H9 (cell line): ENCODE measurements around the gene ZNF837. TPM values are rescaled to one million over a fixed set of nuclear protein-coding genes. Genes with fewer than 3 reads are reported as not detected.
A peak's percentile ranks its signal among the peaks of the same experiment; 100 is the strongest.

Source experiments
- DNase-seq: peaks from one replicate; pipeline ENCODE4 v3.0.0-alpha.2; 2017
- H2AFZ ChIP-seq: one replicate; pipeline ENCODE4 v1.6.1; 2013; ENCODE audit warnings: mild to moderate bottlenecking, low read length, control low read depth, moderate library complexity
- H2AK5ac ChIP-seq: 2 replicates; pipeline ENCODE4 v1.6.1; 2013; ENCODE audit warnings: low read length, control low read depth, mixed read lengths; ENCODE audit not compliant: insufficient read length
- H2BK120ac ChIP-seq: one replicate; pipeline ENCODE4 v1.6.1; 2013; ENCODE audit warnings: low read depth, mild to moderate bottlenecking, low read length, control low read depth, inconsistent platforms; ENCODE audit not compliant: poor library complexity, severe bottlenecking
- H2BK12ac ChIP-seq: 2 replicates; pipeline ENCODE4 v1.6.1; 2013; ENCODE audit warnings: low read length, control low read depth, mixed read lengths, low read depth; ENCODE audit not compliant: insufficient read length
- H2BK15ac ChIP-seq: 2 replicates; pipeline ENCODE4 v1.6.1; 2013; ENCODE audit warnings: low read depth, low read length, control low read depth
- H2BK20ac ChIP-seq: one replicate; pipeline ENCODE4 v1.6.1; 2013; ENCODE audit warnings: low read depth, mild to moderate bottlenecking, low read length, control low read depth, inconsistent platforms; ENCODE audit not compliant: poor library complexity, severe bottlenecking
- H2BK5ac ChIP-seq: 2 replicates; pipeline ENCODE4 v1.6.1; 2013; ENCODE audit warnings: low read length, control low read depth, mixed read lengths; ENCODE audit not compliant: insufficient read length
- H3K14ac ChIP-seq: 2 replicates; pipeline ENCODE4 v1.6.1; 2013; ENCODE audit warnings: low read length, control low read depth; ENCODE audit not compliant: insufficient read depth
- H3K18ac ChIP-seq: 2 replicates; pipeline ENCODE4 v1.6.1; 2013; ENCODE audit warnings: low read depth, mild to moderate bottlenecking, mixed read lengths, low read length, control low read depth; ENCODE audit not compliant: insufficient read length
- H3K23ac ChIP-seq: 2 replicates; pipeline ENCODE4 v1.6.1; 2013; ENCODE audit warnings: low read length, control low read depth, mixed read lengths, low read depth; ENCODE audit not compliant: insufficient read length
- H3K23me2 ChIP-seq: 2 replicates; pipeline ENCODE4 v1.6.1; 2013; ENCODE audit warnings: low read depth, mild to moderate bottlenecking, mixed read lengths, low read length, control low read depth; ENCODE audit not compliant: insufficient read length, poor library complexity, severe bottlenecking
- H3K27ac ChIP-seq: 2 replicates; pipeline ENCODE4 v1.5.1; 2013; ENCODE audit warnings: low read length, control low read depth, mixed read lengths, low read depth; ENCODE audit not compliant: insufficient read length
- H3K27me3 ChIP-seq: 2 replicates; pipeline ENCODE4 v1.6.1; 2013; ENCODE audit warnings: low read length, control low read depth, inconsistent platforms; ENCODE audit not compliant: insufficient read depth
- H3K4ac ChIP-seq: 2 replicates; pipeline ENCODE4 v1.6.1; 2013; ENCODE audit warnings: low read depth, mild to moderate bottlenecking, control low read depth, inconsistent platforms, low read length, moderate library complexity
- H3K4me1 ChIP-seq: 2 replicates; pipeline ENCODE4 v1.6.1; 2013; ENCODE audit warnings: low read length, control low read depth, inconsistent platforms; ENCODE audit not compliant: insufficient read depth
- H3K4me2 ChIP-seq: 2 replicates; pipeline ENCODE4 v1.6.1; 2013; ENCODE audit warnings: low read length, control low read depth, mixed read lengths; ENCODE audit not compliant: insufficient read length, insufficient read depth
- H3K56ac ChIP-seq: 2 replicates; pipeline ENCODE4 v1.6.1; 2013; ENCODE audit warnings: low read depth, mild to moderate bottlenecking, mixed read lengths, low read length, control low read depth; ENCODE audit not compliant: insufficient read length
- H3K79me1 ChIP-seq: 2 replicates; pipeline ENCODE4 v1.6.1; 2013; ENCODE audit warnings: low read depth, mild to moderate bottlenecking, moderate library complexity, low read length, control low read depth, inconsistent platforms; ENCODE audit not compliant: insufficient read depth, poor library complexity, severe bottlenecking
- H3K79me2 ChIP-seq: 2 replicates; pipeline ENCODE4 v1.6.1; 2013; ENCODE audit warnings: low read length, control low read depth, inconsistent platforms; ENCODE audit not compliant: insufficient read depth
- H3K9ac ChIP-seq: 2 replicates; pipeline ENCODE4 v1.6.1; 2013; ENCODE audit warnings: low read length, control low read depth, mixed read lengths; ENCODE audit not compliant: insufficient read length; ENCODE audit errors: extremely low read depth
- H3K9me3 ChIP-seq: one replicate; pipeline ENCODE4 v1.6.1; 2013; ENCODE audit warnings: low read depth, low read length, inconsistent platforms; ENCODE audit not compliant: control insufficient read depth
- H3T11ph ChIP-seq: one replicate; pipeline ENCODE4 v1.6.1; 2013; ENCODE audit warnings: mild to moderate bottlenecking, low read length, control low read depth, inconsistent platforms
- H4K20me1 ChIP-seq: one replicate; pipeline ENCODE4 v1.6.1; 2013; ENCODE audit not compliant: control insufficient read depth, insufficient read length, insufficient read depth
- H4K5ac ChIP-seq: 2 replicates; pipeline ENCODE4 v1.6.1; 2013; ENCODE audit warnings: low read depth, mild to moderate bottlenecking, mixed read lengths, low read length, control low read depth; ENCODE audit not compliant: insufficient read length
- H4K8ac ChIP-seq: replicated peaks from 2 replicates; pipeline ENCODE4 v1.6.1; 2013; ENCODE audit warnings: low read length, control low read depth, mixed read lengths, low read depth; ENCODE audit not compliant: insufficient read length
- H4K91ac ChIP-seq: 2 replicates; pipeline ENCODE4 v1.6.1; 2013; ENCODE audit warnings: low read depth, mild to moderate bottlenecking, moderate library complexity, mixed read lengths, low read length, control low read depth; ENCODE audit not compliant: insufficient read length
- H3K27ac Mint-ChIP-seq, 3 experiments: 2 replicates in 2 of 3; 3 replicates in 1 of 3; pipeline ENCODE4 v1.8.0; 2020 to 2021; ENCODE audit warnings: mixed read lengths in 3 of 3, mild to moderate bottlenecking in 1 of 3, moderate library complexity in 1 of 3
- H3K27me3 Mint-ChIP-seq: 2 replicates; pipeline ENCODE4 v1.8.0; 2021; ENCODE audit warnings: low read depth, mild to moderate bottlenecking, moderate library complexity, mixed read lengths
- H3K36me3 Mint-ChIP-seq, 3 experiments: 2 replicates in 2 of 3; 3 replicates in 1 of 3; pipeline ENCODE4 v1.8.0; 2020 to 2021; ENCODE audit warnings: low read depth in 3 of 3, mixed read lengths in 3 of 3; ENCODE audit not compliant: insufficient read depth in 1 of 3
- H3K4me1 Mint-ChIP-seq, 2 experiments: 2 replicates each; pipeline ENCODE4 v1.8.0; 2020; ENCODE audit warnings: mixed read lengths in 2 of 2
- H3K4me3 Mint-ChIP-seq, 2 experiments: 2 replicates in 1 of 2; 3 replicates in 1 of 2; pipeline ENCODE4 v1.8.0; 2020 to 2021; ENCODE audit warnings: mild to moderate bottlenecking in 2 of 2, mixed read lengths in 2 of 2, moderate library complexity in 1 of 2
- H3K9me3 Mint-ChIP-seq, 2 experiments: 2 replicates in 1 of 2; 3 replicates in 1 of 2; pipeline ENCODE4 v1.8.0; 2020; ENCODE audit warnings: mild to moderate bottlenecking in 2 of 2, mixed read lengths in 2 of 2, moderate library complexity in 1 of 2
- CTCF ChIP-seq: fragments of 200-600 bp; sonication (generic); conservative IDR thresholded peaks from 3 replicates; pipeline ENCODE4 v1.8.0; 2021; ENCODE audit warnings: antibody characterized with exemption, mild to moderate bottlenecking
- whole genome bisulfite sequencing: extraction: QIAGEN DNeasy Blood & Tissue Kit; methylation state at CpG from one replicate; pipeline ENCODE4 v1.1.7; 2013; ENCODE audit warnings: missing lambda C conversion rate, low lambda C conversion rate, mixed read lengths; ENCODE audit not compliant: insufficient read length; ENCODE audit errors: extremely low coverage; 5-methylcytosine and 5-hydroxymethylcytosine counted together
- total RNA-seq: library from RNA; stranded (reverse); gene quantifications from 2 replicates; pipeline ENCODE4 v1.2.1, GENCODE V29; 2021

Gene ZNF837
- total RNA-seq, 1 experiment from 2014 or later: 3.4 TPM

DNA sequence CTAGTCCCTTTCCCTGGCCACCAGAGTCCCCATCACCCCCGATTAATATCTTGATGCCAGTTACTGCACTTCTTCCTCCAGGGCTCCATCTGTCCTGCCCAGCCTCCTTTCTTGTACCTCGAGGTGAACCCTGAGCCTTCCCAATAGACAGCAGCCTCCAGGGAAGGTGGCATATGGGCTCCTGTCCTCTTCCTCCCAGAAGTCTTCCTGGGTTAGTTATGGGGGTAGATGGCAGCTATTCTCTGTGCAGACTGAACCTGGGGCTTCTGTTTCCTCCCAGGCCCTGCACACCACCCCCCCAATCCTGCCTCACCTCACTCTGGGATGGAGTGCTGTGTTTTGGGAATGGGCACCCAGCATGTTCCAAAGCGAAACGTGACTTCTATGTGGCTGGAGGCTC is 17.3 kb upstream of the ZNF837 start:
- Histone ChIP-seq H3K9me3 (no peaks in the 10 kb centered on the region), H3K14ac (no peak overlapping the region), H3K27me3 (no peaks in the 10 kb centered on the region; the same call in 1 of the 2 replicates), H3K56ac (no peak overlapping the region), H2BK12ac (no peak overlapping the region), H4K20me1 (peaks cover 5% of the 10 kb centered on the region), H3K4me1 (no peaks in the 10 kb centered on the region; the same call in 1 of the 2 replicates), H3K4me2 (no peak overlapping the region), H3K27ac (no peak overlapping the region), H3K9ac (no peak overlapping the region), H3K23me2 (peaks cover 13% of the 10 kb centered on the region), H2BK15ac (no peak overlapping the region), H2BK20ac (no peak overlapping the region), H2AFZ (no peak overlapping the region), H3T11ph (no peak overlapping the region), H4K5ac (no peak overlapping the region), H2AK5ac (no peak overlapping the region), H2BK5ac (no peak overlapping the region), H4K91ac (no peak overlapping the region), H3K79me2 (no peaks in the 10 kb centered on the region), H2BK120ac (no peak overlapping the region), H3K23ac (no peak overlapping the region), H3K4ac (no peak overlapping the region), H3K18ac (no peak overlapping the region), H4K8ac (no peak overlapping the region), H3K79me1 (no peaks in the 10 kb centered on the region)
- WGBS: no CpG with 5 or more reads among the region's 4 CpGs
- H3K27me3 Mint-ChIP-seq: peaks cover 14% of the 10 kb centered on the region
- H3K4me1 Mint-ChIP-seq: peaks cover 10 to 16% of the 10 kb centered on the region in 2 experiments
- H3K4me3 Mint-ChIP-seq: peak overlapping the region in 1 of 2 experiments; percentile 40; a peak in 2 of 5 replicates
- peaks cover 17 to 21% (median 19%) of the 10 kb centered on the region in 3 experiments; a peak in 6 of 7 replicates for H3K36me3 Mint-ChIP-seq
- no peak for TF ChIP-seq CTCF
- DNase-seq: no peak
- H3K27ac Mint-ChIP-seq: no peak overlapping the region
- H3K9me3 Mint-ChIP-seq: no peaks in the 10 kb centered on the region
